GM12878 (cell line): ENCODE measurements around the gene P4HA2. TPM values are rescaled to one million over a fixed set of nuclear protein-coding genes. Genes with fewer than 3 reads are reported as not detected.
"Not testable (repeated sequence)": the region's sequence is repeated elsewhere in the genome, so short reads cannot be mapped to it uniquely, and the experiment has no call there.

Experiments used
- ATAC-seq: fragments of 200-7000 bp; cut with Tn5 transposase; 3 replicates; pipeline ENCODE4 v1.9.1; 2020; ENCODE audit warnings: mild to moderate bottlenecking, moderate library complexity
- BruUV-seq: library from RNA; stranded (reverse); fragments of 400-500 nt; replicated peaks from 2 replicates; lab custom pipeline; 2021; lab: Mats Ljungman, UMichigan
- CTCF ChIA-PET: fragments of 300-600 bp; sonication (Branson Sonifier 250); formaldehyde crosslinking; extraction: SDS; loops from one replicate; lab custom pipeline; 2021; ENCODE audit warnings: inconsistent platforms; lab: Yijun Ruan, JAX
- POLR2A ChIA-PET: fragments of 350-600 bp; formaldehyde crosslinking; extraction: SDS; loops from one replicate; lab custom pipeline; 2021; ENCODE audit warnings: inconsistent platforms; lab: Charles Lee
- RAD21 ChIA-PET: fragments of 300-600 bp; sonication (Branson Sonifier 250); formaldehyde crosslinking; loops from one replicate; lab custom pipeline; 2023; ENCODE audit warnings: antibody characterized with exemption; ENCODE audit not compliant: unreplicated experiment; lab: Charles Lee
- SMC1A ChIA-PET: fragments of 300-600 bp; sonication (Branson Sonifier 250); formaldehyde crosslinking; loops from one replicate; lab custom pipeline; 2023; ENCODE audit not compliant: unreplicated experiment, uncharacterized antibody; lab: Charles Lee
- DNase-seq: peaks from one replicate; pipeline ENCODE4 v3.0.0-alpha.2; 2011; ENCODE audit warnings: low read depth, low spot score
- FAIRE-seq: peaks from 3 replicates; lab custom pipeline; 2011; peaks lifted over from hg19 to GRCh38; lab: Jason Lieb, UNC
- H2AFZ ChIP-seq: 2 replicates; pipeline ENCODE4 v1.6.0; 2011; ENCODE audit warnings: low read depth, low read length, control low read depth; ENCODE audit not compliant: control insufficient read depth
- H3K27ac ChIP-seq: 2 replicates; pipeline ENCODE4 v1.5.1; 2011; ENCODE audit warnings: control low read depth; ENCODE audit not compliant: control insufficient read depth, insufficient read depth
- H3K27me3 ChIP-seq, 2 experiments: replicated peaks in 1 of 2; 2 replicates each; pipeline versions ENCODE4 v1.6.0 to v1.6.1; 2011; ENCODE audit warnings: low read length in 1 of 2; ENCODE audit not compliant: control insufficient read depth in 2 of 2, insufficient read depth in 2 of 2
- H3K36me3 ChIP-seq, 2 experiments: 2 replicates each; pipeline ENCODE4 v1.5.1; 2011; ENCODE audit warnings: low read length in 1 of 2; ENCODE audit not compliant: control insufficient read depth in 2 of 2, insufficient read depth in 2 of 2
- H3K4me1 ChIP-seq: 2 replicates; pipeline ENCODE4 v1.6.1; 2011; ENCODE audit warnings: mild to moderate bottlenecking, low read length, moderate library complexity, mixed read lengths; ENCODE audit not compliant: control insufficient read depth, insufficient read depth
- H3K4me2 ChIP-seq: 2 replicates; pipeline ENCODE4 v1.6.0; 2011; ENCODE audit warnings: control low read depth; ENCODE audit not compliant: control insufficient read depth, insufficient read depth
- H3K4me3 ChIP-seq: fragments of 200-600 bp; sonication (generic); 2 replicates; pipeline ENCODE4 v1.5.1; 2016
- H3K79me2 ChIP-seq: 2 replicates; pipeline ENCODE4 v1.6.0; 2011; ENCODE audit warnings: low read length; ENCODE audit not compliant: control insufficient read depth, insufficient read depth
- H3K9ac ChIP-seq: 2 replicates; pipeline ENCODE4 v1.8.0; 2011; ENCODE audit warnings: low read length, control low read depth, mixed read lengths; ENCODE audit not compliant: control insufficient read depth, insufficient read depth
- H3K9me3 ChIP-seq: replicated peaks from 3 replicates; pipeline ENCODE4 v1.5.1; 2011; ENCODE audit warnings: mild to moderate bottlenecking, low read length; ENCODE audit not compliant: control insufficient read depth, insufficient read depth
- H4K20me1 ChIP-seq: 2 replicates; pipeline ENCODE4 v1.6.0; 2011; ENCODE audit not compliant: control insufficient read depth, insufficient read depth
- CREB1 ChIP-seq: IDR thresholded peaks from 2 replicates; pipeline ENCODE4 v1.6.1; 2012; ENCODE audit warnings: low read depth, mild to moderate bottlenecking, inconsistent platforms
- DPF2 ChIP-seq: fragments of 450-650 bp; IDR thresholded peaks from 2 replicates; pipeline ENCODE4 v1.6.1; 2017; ENCODE audit warnings: mild to moderate bottlenecking
- FOS ChIP-seq: IDR thresholded peaks from 3 replicates; pipeline ENCODE4 v1.6.1; 2011; ENCODE audit warnings: borderline replicate concordance; ENCODE audit not compliant: insufficient read length; ENCODE audit errors: extremely low read depth
- FOXK2 ChIP-seq: fragments of 450-650 bp; IDR thresholded peaks from 2 replicates; pipeline ENCODE4 v1.6.1; 2017; ENCODE audit warnings: mild to moderate bottlenecking, moderate library complexity
- NFYA ChIP-seq: IDR thresholded peaks from 2 replicates; pipeline ENCODE4 v1.6.1; 2011; ENCODE audit warnings: low read depth, mild to moderate bottlenecking, low read length, improper control_type of control experiment, borderline replicate concordance
- RAD21 ChIP-seq: IDR thresholded peaks from 2 replicates; pipeline ENCODE4 v1.6.1; 2011; ENCODE audit warnings: mild to moderate bottlenecking, low read depth, low read length, moderate library complexity; ENCODE audit not compliant: insufficient read depth
- SMAD5 ChIP-seq: IDR thresholded peaks from 2 replicates; pipeline ENCODE4 v1.6.1; 2016; ENCODE audit warnings: antibody characterized with exemption, low read depth
- SP1 ChIP-seq: IDR thresholded peaks from one replicate; pipeline ENCODE4 v1.6.1; 2011; ENCODE audit warnings: low read depth, low read length
- SPI1 ChIP-seq: IDR thresholded peaks from 2 replicates; pipeline ENCODE4 v1.6.1; 2011; ENCODE audit warnings: low read depth, mild to moderate bottlenecking, low read length, moderate library complexity, borderline replicate concordance; ENCODE audit not compliant: insufficient read depth
- WGBS: methylation state at CpG from one replicate; pipeline ENCODE4 v1.1.6; 2016; ENCODE audit warnings: low lambda C conversion rate; ENCODE audit not compliant: insufficient replicate concordance, insufficient coverage; ENCODE audit errors: missing lambda C conversion rate; 5-methylcytosine and 5-hydroxymethylcytosine counted together
- in situ Hi-C: fragments of 300-500 bp; cut with MboI; formaldehyde crosslinking; loops from 9 replicates; pipeline ENCODE4 v1.14.3; 2018; ENCODE audit warnings: mixed read lengths
- intact Hi-C: fragments of 100-400 bp; cut with micrococcal nuclease; formaldehyde crosslinking; loops from one replicate; pipeline ENCODE4 v1.14.2; 2022; ENCODE audit not compliant: unreplicated experiment
- polyA plus RNA-seq, 11 experiments: library from polyadenylated mRNA; depleted of rRNA in 4 of 11; unstranded in 6 of 11; stranded (reverse) in 5 of 11; fragments of >200 nt; fragmentation: Nextera tagmentation in 4 of 11; fragmentation: Illumina TruSeq in 1 of 11; extraction: Ambion mirVana in 4 of 11; extraction: Trizol in 1 of 11; gene quantifications; 1 replicate in 1 of 11; 2 replicates in 10 of 11; pipeline versions ENCODE4 v1.2.1 to v1.2.3, GENCODE V29; 2011 to 2016; ENCODE audit warnings: inconsistent platforms in 2 of 11, missing spikeins in 2 of 11, low read depth in 1 of 11
- total RNA-seq, 4 experiments: library from RNA; depleted of rRNA in 3 of 4; stranded (reverse); fragments of >200 nt in 3 of 4; fragmentation: Illumina TruSeq in 1 of 4; extraction: Trizol in 1 of 4; gene quantifications; 2 replicates each; pipeline versions ENCODE4 v1.2.1 to v1.2.3, GENCODE V29; 2013 to 2021
- TF ChIP-seq, protein P1 (sequence below): fragments of 150-350 bp; IDR thresholded peaks from 2 replicates; pipeline ENCODE4 v1.6.1; 2016; ENCODE audit warnings: low read depth, low read length
- TF ChIP-seq, protein P2 (sequence below): fragments of 450-650 bp; IDR thresholded peaks from 2 replicates; pipeline ENCODE4 v1.6.1; 2016; ENCODE audit warnings: mild to moderate bottlenecking
- TF ChIP-seq, protein P3 (sequence below): IDR thresholded peaks from 2 replicates; pipeline ENCODE4 v1.6.1; 2012; ENCODE audit warnings: low read length, inconsistent platforms

P4HA2 gene
- total and polyA plus RNA-seq, 10 of the 15 experiments (the other 5 are each of a cell fraction or from before 2014, with no cell fraction given): 4.7 to 10.9 (median 7.5) TPM

DNA sequence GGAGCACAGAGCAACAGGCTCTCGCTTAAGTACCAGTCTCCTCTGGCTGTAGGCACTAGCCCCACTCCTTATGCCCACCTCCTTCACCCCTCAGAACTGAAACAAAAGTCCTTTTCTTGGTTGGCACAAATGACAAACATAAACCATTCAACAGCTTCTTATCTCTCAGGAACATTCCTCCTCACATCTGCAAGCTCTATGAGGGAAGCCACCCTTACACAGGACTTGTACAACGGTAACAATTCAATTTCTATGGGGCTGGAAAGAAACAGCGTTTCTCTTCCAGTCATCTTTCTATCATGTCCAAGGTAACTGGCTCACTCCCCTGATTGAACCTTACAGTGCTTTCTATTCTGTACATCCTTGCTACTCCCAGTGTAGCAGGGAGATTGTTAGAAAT is 80.0 kb downstream of the P4HA2 start:
- no peak for DNase-seq
- ChIA-PET POLR2A (no interaction called here), CTCF (no interaction called here)

DNA sequence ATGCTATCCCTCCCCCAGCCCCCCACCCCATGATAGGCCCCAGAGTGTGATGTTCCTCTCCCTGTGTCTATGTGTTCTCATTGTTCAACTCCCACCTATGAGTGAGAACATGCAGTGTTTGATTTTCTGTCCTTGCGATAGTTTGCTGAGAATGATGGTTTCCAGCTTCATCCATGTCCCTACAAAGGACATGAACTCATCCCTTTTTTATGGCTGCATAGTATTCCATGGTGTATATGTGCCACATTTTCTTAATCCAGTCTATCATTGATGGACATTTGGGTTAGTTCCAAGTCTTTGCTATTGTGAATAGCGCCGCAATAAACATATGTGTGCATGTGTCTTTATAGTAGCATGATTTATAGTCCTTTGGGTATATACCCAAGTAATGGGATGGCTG is 82.3 kb downstream of the P4HA2 start:
- H3K27ac ChIP-seq, POLR2A ChIA-PET, H3K79me2 ChIP-seq, in situ Hi-C loops, CTCF ChIA-PET, H3K4me1 ChIP-seq, SMC1A ChIA-PET, H3K9ac ChIP-seq, intact Hi-C loops, H3K36me3 ChIP-seq, ATAC-seq, H2AFZ ChIP-seq, DNase-seq, H3K9me3 ChIP-seq, H3K4me3 ChIP-seq, FAIRE-seq, RAD21 ChIA-PET, BruUV-seq, H3K27me3 ChIP-seq, H3K4me2 ChIP-seq, H4K20me1 ChIP-seq: not testable (repeated sequence)
- WGBS: 92% methylated on average over 3 of the region's 3 CpGs

More for the DNA sequence above, 80.0 kb downstream of the P4HA2 start:
- Histone ChIP-seq H3K79me2 (no peaks in the 10 kb centered on the region), H4K20me1 (no peaks in the 10 kb centered on the region), H2AFZ (no peak overlapping the region), H3K27me3 (no peaks in the 10 kb centered on the region), H3K4me1 (no peaks in the 10 kb centered on the region), H3K27ac (no peak overlapping the region), H3K9ac (no peak overlapping the region), H3K36me3 (no peaks in the 10 kb centered on the region), H3K4me2 (no peak overlapping the region), H3K9me3 (peaks cover 4% of the 10 kb centered on the region; the same call in 2 of the 3 replicates), H3K4me3 (no peak overlapping the region)
- BruUV-seq: no TSS peak
- ATAC-seq (no peak), FAIRE-seq (no peak)
- 36% methylated on average over 3 of the region's 3 CpGs for WGBS
- intact Hi-C loops (no loop called here), in situ Hi-C loops (no loop called here)
- TF ChIP-seq DPF2 (no peak), SMAD5 (no peak), NFYA (no peak), RAD21 (no peak), CREB1 (no peak), SPI1 (no peak), SP1 (no peak), FOS (no peak), FOXK2 (no peak)
- TF ChIP-seq, protein P1, sequence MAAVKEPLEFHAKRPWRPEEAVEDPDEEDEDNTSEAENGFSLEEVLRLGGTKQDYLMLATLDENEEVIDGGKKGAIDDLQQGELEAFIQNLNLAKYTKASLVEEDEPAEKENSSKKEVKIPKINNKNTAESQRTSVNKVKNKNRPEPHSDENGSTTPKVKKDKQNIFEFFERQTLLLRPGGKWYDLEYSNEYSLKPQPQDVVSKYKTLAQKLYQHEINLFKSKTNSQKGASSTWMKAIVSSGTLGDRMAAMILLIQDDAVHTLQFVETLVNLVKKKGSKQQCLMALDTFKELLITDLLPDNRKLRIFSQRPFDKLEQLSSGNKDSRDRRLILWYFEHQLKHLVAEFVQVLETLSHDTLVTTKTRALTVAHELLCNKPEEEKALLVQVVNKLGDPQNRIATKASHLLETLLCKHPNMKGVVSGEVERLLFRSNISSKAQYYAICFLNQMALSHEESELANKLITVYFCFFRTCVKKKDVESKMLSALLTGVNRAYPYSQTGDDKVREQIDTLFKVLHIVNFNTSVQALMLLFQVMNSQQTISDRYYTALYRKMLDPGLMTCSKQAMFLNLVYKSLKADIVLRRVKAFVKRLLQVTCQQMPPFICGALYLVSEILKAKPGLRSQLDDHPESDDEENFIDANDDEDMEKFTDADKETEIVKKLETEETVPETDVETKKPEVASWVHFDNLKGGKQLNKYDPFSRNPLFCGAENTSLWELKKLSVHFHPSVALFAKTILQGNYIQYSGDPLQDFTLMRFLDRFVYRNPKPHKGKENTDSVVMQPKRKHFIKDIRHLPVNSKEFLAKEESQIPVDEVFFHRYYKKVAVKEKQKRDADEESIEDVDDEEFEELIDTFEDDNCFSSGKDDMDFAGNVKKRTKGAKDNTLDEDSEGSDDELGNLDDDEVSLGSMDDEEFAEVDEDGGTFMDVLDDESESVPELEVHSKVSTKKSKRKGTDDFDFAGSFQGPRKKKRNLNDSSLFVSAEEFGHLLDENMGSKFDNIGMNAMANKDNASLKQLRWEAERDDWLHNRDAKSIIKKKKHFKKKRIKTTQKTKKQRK: no peak
- TF ChIP-seq, protein P2, sequence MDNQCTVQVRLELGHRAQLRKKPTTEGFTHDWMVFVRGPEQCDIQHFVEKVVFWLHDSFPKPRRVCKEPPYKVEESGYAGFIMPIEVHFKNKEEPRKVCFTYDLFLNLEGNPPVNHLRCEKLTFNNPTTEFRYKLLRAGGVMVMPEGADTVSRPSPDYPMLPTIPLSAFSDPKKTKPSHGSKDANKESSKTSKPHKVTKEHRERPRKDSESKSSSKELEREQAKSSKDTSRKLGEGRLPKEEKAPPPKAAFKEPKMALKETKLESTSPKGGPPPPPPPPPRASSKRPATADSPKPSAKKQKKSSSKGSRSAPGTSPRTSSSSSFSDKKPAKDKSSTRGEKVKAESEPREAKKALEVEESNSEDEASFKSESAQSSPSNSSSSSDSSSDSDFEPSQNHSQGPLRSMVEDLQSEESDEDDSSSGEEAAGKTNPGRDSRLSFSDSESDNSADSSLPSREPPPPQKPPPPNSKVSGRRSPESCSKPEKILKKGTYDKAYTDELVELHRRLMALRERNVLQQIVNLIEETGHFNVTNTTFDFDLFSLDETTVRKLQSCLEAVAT: no peak
- TF ChIP-seq, protein P3, sequence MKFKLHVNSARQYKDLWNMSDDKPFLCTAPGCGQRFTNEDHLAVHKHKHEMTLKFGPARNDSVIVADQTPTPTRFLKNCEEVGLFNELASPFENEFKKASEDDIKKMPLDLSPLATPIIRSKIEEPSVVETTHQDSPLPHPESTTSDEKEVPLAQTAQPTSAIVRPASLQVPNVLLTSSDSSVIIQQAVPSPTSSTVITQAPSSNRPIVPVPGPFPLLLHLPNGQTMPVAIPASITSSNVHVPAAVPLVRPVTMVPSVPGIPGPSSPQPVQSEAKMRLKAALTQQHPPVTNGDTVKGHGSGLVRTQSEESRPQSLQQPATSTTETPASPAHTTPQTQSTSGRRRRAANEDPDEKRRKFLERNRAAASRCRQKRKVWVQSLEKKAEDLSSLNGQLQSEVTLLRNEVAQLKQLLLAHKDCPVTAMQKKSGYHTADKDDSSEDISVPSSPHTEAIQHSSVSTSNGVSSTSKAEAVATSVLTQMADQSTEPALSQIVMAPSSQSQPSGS: no peak
- ChIA-PET SMC1A (no interaction called here), RAD21 (no interaction called here)
